Right lobe of liver (tissue), 6 donors: ENCODE results near the gene PTPN1. TPM values are rescaled to one million over a fixed set of nuclear protein-coding genes. Genes with fewer than 3 reads are reported as not detected.
A peak's percentile ranks its signal among the peaks of the same experiment; 100 is the strongest.

ENCODE experiments used
- ATAC-seq, 4 donors: fragments of 200-7000 bp; cut with Tn5 transposase; one replicate each; pipeline ENCODE4 v1.9.1; 2020; ENCODE audit warnings: mild to moderate bottlenecking in 4 of 4, moderate library complexity in 4 of 4
- DNase-seq, 3 donors: peaks; one replicate each; pipeline ENCODE4 v3.0.0-alpha.2; 2020
- H3K27ac ChIP-seq, 3 donors: fragments of 200-600 bp; one replicate each; pipeline ENCODE4 v1.8.0; 2022
- H3K27me3 ChIP-seq, 2 donors: fragments of 200-600 bp; one replicate each; pipeline ENCODE4 v1.8.0; 2022
- H3K36me3 ChIP-seq, 4 donors: fragments of 200-600 bp; sonication (generic) in 1 of 4; one replicate each; pipeline versions ENCODE4 v1.5.1 to v1.8.0; 2017 to 2022; ENCODE audit warnings: control low read depth in 1 of 4
- H3K4me1 ChIP-seq, 4 donors: fragments of 200-600 bp; sonication (generic) in 1 of 4; one replicate each; pipeline versions ENCODE4 v1.5.1 to v1.8.0; 2017 to 2022; ENCODE audit warnings: control low read depth in 1 of 4
- H3K4me3 ChIP-seq, 3 donors: fragments of 200-600 bp; one replicate each; pipeline ENCODE4 v1.8.0; 2022
- H3K9me3 ChIP-seq, 4 donors: fragments of 200-600 bp; sonication (generic) in 1 of 4; one replicate each; pipeline versions ENCODE4 v1.5.1 to v1.8.0; 2017 to 2022; ENCODE audit warnings: control low read depth in 1 of 4
- POLR2A ChIP-seq: fragments of 450-650 bp; IDR thresholded peaks from one replicate; pipeline ENCODE4 v1.6.1; 2017; ENCODE audit warnings: antibody characterized with exemption, mild to moderate bottlenecking
- WGBS: methylation state at CpG from one replicate; pipeline ENCODE4 v1.1.6; 2018; ENCODE audit warnings: low coverage, low lambda C conversion rate; ENCODE audit not compliant: insufficient coverage; ENCODE audit errors: missing lambda C conversion rate; 5-methylcytosine and 5-hydroxymethylcytosine counted together
- intact Hi-C, 2 donors: fragments of 100-400 bp; cut with DNase I; formaldehyde crosslinking; loops; one replicate each; pipeline versions ENCODE4 v1.11.2 to v1.14.1; 2022
- total RNA-seq, 6 experiments: library from RNA; depleted of rRNA in 2 of 6; stranded (reverse); fragments of >200 nt in 2 of 6; fragmentation: NEBNext Ultra II Directional in 3 of 6; extraction: Animal tissue kit (Norgen Biotek cat#: 25700) in 3 of 6; gene quantifications; one replicate each; pipeline versions ENCODE4 v1.1.0 to v1.2.4, GENCODE V29; 2016 to 2023
- TF ChIP-seq, protein P1 (sequence below), 4 donors: fragments of 200-600 bp in 3 of 4; fragments of 450-650 bp in 1 of 4; IDR thresholded peaks; one replicate each; pipeline versions ENCODE4 v1.5.1 to v1.8.0; 2016 to 2022; ENCODE audit warnings: antibody characterized with exemption in 4 of 4, mild to moderate bottlenecking in 2 of 4
- donor health status: DM: no; HTN: yes; CAD: no.
- donor health status: DM: no; HTN: no; CAD: no.
- donor health status: DM: no; HTN: no; CAD: no.
- donor health status: DM: no; HTN: yes; CAD: no.
- donor health status: DM: no; HTN: yes; CAD: no.

PTPN1 gene
- total RNA-seq, 6 experiments from 2014 or later, result 9.5 to 14.9 (median 12.6) TPM

DNA sequence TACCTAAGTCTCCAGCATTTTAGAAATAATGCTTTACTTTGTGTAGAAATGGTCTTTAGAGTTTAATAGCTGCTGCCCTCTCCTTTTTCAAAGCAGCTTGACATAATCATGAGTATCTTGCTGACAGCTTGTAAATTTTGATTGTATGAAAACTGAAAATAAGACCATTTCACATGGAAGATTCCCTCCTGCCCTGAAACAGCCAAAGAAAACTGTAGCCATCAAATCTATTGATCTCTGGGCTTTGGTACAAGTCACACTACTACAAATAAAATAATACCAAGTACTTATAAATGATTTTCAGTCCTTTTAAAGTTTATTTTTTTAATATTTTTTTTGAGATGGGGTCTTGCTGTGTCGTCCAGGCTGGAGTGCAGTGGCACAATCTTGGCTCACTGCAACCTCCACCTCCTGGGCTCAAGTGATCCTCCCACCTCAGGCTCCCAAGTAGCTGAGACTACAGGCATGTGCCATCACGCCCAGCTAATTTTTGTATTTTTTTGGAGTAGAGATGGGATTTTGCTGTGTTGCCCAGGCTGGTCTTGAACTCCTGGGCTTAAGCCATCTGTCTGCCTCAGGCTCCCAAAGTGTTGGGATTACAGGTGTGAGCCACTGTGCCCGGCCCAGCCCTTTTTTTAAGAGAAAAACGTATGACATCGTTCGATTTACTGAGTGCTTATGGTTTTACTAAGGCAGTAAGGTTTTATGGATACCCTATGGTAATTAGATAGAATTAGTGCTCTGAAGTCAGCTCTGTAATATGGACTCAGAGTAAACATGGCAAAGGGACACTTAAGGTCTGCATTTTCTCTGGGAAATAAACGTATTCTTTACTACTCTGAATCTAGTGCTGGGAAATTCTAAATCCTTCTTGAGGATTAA, 7.0 kb downstream of the PTPN1 start:
- no peak for DNase-seq
- Histone ChIP-seq H3K9me3 (no peaks in the 10 kb centered on the region), H3K27ac (peak overlapping the region in 1 of 3 donors; percentile 15), H3K4me3 (no peak overlapping the region), H3K27me3 (no peaks in the 10 kb centered on the region), H3K36me3 (no peaks in the 10 kb centered on the region), H3K4me1 (peaks cover 0 to 55% (median 21%) of the 10 kb centered on the region in 4 donors)
- 81% methylated on average over 7 of the region's 7 CpGs for WGBS
- TF ChIP-seq, protein P1, sequence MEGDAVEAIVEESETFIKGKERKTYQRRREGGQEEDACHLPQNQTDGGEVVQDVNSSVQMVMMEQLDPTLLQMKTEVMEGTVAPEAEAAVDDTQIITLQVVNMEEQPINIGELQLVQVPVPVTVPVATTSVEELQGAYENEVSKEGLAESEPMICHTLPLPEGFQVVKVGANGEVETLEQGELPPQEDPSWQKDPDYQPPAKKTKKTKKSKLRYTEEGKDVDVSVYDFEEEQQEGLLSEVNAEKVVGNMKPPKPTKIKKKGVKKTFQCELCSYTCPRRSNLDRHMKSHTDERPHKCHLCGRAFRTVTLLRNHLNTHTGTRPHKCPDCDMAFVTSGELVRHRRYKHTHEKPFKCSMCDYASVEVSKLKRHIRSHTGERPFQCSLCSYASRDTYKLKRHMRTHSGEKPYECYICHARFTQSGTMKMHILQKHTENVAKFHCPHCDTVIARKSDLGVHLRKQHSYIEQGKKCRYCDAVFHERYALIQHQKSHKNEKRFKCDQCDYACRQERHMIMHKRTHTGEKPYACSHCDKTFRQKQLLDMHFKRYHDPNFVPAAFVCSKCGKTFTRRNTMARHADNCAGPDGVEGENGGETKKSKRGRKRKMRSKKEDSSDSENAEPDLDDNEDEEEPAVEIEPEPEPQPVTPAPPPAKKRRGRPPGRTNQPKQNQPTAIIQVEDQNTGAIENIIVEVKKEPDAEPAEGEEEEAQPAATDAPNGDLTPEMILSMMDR (IDR thresholded peaks at IDR 0.05), result no peak
- TF ChIP-seq POLR2A, result no peak
- ATAC-seq, result no peak
- intact Hi-C loops, result loop anchor here in 1 of 2 donors (10.0 kb wide), 1 partner anchor 58 kb away; no protein-coding TSS in a partner anchor

DNA sequence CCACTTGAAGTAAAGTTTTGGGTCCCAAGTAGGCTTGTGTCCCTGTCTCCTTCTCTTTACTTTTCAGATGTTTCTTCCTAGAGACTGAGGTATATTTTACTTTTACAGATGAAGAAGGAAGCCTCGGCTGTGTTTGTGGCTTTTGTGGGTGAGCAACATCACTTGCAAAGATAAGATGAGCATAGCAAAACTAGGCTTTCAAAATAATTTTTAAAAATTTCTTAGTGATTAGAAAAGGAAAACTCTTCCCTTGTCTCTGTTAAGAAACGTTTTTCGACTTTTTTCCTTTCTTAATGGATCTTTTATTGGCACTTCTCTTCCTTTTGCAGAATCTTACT, 7.6 kb downstream of the PTPN1 start:
- Histone ChIP-seq H3K27ac (peak overlapping the region in 1 of 3 donors; percentile 15), H3K36me3 (no peaks in the 10 kb centered on the region), H3K4me3 (no peak overlapping the region), H3K9me3 (no peaks in the 10 kb centered on the region), H3K4me1 (peaks cover 0 to 51% (median 19%) of the 10 kb centered on the region in 4 donors), H3K27me3 (no peaks in the 10 kb centered on the region)
- intact Hi-C loops, result loop anchor here in 1 of 2 donors (10.0 kb wide), 1 partner anchor 57 kb away; no protein-coding TSS in a partner anchor
- TF ChIP-seq, protein P1 (IDR thresholded peaks at IDR 0.05), result no peak
- TF ChIP-seq POLR2A, result no peak
- WGBS, result 35% methylated on average over 3 of the region's 3 CpGs
- DNase-seq (no peak), ATAC-seq (no peak)

DNA sequence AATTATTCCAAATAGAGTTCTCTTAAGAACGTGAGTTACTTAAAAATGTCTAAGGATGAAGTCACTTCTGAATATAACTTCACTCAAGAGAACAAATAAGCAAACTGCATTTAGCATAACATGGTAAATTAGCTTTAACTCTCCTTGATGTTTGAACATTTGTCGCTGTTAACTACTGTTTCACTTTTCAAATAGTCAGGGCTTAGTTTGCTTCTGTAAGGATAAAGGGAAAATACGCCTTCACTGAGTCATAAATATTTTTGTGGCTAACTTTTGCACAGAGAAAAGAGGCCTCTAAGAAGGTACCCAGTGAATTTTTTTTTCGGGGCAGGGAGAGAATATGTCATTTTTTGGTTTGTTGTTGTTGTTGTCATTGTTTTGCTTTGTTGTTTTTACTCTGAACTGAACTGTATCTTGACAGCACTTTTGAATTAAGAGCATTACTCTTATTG, 8.1 kb downstream of the PTPN1 start:
- 34% methylated on average over 4 of the region's 4 CpGs for WGBS
- no peak overlapping the region for H3K4me3 ChIP-seq
- no peak overlapping the region for H3K27ac ChIP-seq
- no peaks in the 10 kb centered on the region for H3K9me3 ChIP-seq
- DNase-seq, result no peak
- H3K4me1 ChIP-seq, result peaks cover 0 to 47% (median 16%) of the 10 kb centered on the region in 4 donors
- TF ChIP-seq, protein P1 (IDR thresholded peaks at IDR 0.05), result no peak
- TF ChIP-seq POLR2A, result no peak
- no peaks in the 10 kb centered on the region for H3K27me3 ChIP-seq
- ATAC-seq, result no peak
- intact Hi-C loops, result loop anchor here in 1 of 2 donors (10.0 kb wide), 1 partner anchor 57 kb away; no protein-coding TSS in a partner anchor
- no peaks in the 10 kb centered on the region for H3K36me3 ChIP-seq

GRCh38 chr20:50519036-50519762, 9.0 kb downstream of the PTPN1 start:
- no peaks in the 10 kb centered on the region for H3K9me3 ChIP-seq
- H3K27me3 ChIP-seq, result no peaks in the 10 kb centered on the region
- intact Hi-C loops, result loop anchor here in 1 of 2 donors (10.0 kb wide), 1 partner anchor 56 kb away; no protein-coding TSS in a partner anchor
- DNase-seq (no peak), ATAC-seq (peak in 1 of 4 donors; percentile 24)
- H3K36me3 ChIP-seq, result no peaks in the 10 kb centered on the region
- 44% methylated on average over 5 of the region's 5 CpGs for WGBS
- no peak overlapping the region for H3K4me3 ChIP-seq
- no peak overlapping the region for H3K27ac ChIP-seq
- TF ChIP-seq POLR2A, result no peak
- TF ChIP-seq, protein P1 (IDR thresholded peaks at IDR 0.05), result no peak
- H3K4me1 ChIP-seq, result peaks cover 0 to 44% (median 12%) of the 10 kb centered on the region in 4 donors
